Hepatocyte (in vitro differentiated cells): ENCODE measurements around the gene CMSS1.
"Not testable (repeated sequence)": the region's sequence is repeated elsewhere in the genome, so short reads cannot be mapped to it uniquely, and the experiment has no call there.

Source experiments
- CTCF ChIP-seq: fragments of 200-600 bp; sonication (generic); IDR thresholded peaks from 2 replicates; pipeline ENCODE4 v1.5.1; 2016; ENCODE audit warnings: antibody characterized with exemption, mild to moderate bottlenecking; ENCODE audit not compliant: poor library complexity
- EZH2 ChIP-seq: fragments of 200-600 bp; sonication (generic); IDR thresholded peaks from 2 replicates; pipeline ENCODE4 v1.6.1; 2016; ENCODE audit warnings: antibody characterized with exemption, mild to moderate bottlenecking, borderline replicate concordance

DNA sequence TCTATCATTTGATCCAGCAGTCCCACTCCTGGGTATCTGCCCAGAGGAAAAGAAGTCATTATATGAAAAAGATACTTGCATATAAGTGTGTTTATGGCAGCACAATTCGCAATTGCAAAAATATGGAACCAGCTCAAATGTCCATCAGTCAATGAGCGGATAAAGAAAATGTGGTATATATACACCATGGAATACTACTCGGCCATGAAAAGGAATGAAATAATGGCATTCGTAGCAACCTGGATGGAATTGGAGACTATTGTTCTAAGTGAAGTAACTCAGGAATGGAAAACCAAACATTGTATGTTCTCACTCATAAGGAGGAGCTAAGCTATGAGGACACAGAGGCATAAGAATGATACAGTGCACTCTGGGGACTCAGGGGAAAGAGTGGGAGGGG lies 24.3 kb downstream of the CMSS1 start:
- not testable (repeated sequence) for TF ChIP-seq CTCF, EZH2
